ENCODE results near the gene SC5D.

SC5D gene

DNA sequence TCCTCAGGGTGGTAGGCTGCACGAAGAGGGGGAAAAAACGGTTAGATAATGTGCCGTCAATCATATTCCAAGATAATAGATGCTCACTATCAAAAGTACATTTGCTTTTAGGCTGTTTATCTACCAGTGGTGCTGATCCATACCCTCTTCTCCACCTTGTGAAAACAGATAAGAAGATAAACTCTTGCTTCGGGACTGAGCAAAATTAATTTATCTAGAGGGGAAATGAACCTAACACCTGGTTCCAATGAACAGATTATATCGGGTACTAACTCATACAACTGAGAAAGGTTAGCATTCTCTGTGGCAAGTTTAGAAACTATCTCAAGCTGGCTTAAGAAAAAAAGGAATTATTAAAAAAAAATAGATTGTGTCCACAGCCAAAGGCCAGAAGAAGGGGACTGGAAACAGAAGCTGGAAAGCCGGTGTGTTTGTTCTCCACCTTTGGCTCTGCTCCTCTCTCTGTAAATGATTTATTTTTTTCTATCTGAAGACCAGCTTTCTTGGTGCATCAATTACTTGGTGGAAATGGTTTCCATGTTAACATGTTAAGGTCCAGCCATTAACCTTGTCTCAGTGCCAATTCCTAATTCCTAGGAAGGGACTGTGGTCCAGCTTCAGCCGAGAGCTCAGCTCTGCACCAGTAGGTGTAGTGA is 55.8 kb downstream of the SC5D start:
- TF ChIP-seq, protein P1, sequence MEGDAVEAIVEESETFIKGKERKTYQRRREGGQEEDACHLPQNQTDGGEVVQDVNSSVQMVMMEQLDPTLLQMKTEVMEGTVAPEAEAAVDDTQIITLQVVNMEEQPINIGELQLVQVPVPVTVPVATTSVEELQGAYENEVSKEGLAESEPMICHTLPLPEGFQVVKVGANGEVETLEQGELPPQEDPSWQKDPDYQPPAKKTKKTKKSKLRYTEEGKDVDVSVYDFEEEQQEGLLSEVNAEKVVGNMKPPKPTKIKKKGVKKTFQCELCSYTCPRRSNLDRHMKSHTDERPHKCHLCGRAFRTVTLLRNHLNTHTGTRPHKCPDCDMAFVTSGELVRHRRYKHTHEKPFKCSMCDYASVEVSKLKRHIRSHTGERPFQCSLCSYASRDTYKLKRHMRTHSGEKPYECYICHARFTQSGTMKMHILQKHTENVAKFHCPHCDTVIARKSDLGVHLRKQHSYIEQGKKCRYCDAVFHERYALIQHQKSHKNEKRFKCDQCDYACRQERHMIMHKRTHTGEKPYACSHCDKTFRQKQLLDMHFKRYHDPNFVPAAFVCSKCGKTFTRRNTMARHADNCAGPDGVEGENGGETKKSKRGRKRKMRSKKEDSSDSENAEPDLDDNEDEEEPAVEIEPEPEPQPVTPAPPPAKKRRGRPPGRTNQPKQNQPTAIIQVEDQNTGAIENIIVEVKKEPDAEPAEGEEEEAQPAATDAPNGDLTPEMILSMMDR (IDR thresholded peaks at IDR 0.05; ENCODE audit: control insufficient read depth, insufficient read depth, low read depth, low read length, missing control alignments) = no peak
- no peak for DNase-seq (ENCODE audit: low read depth)
- no peak overlapping the region for H3K4me3 ChIP-seq (ENCODE audit: control insufficient read depth, low read depth, low read length)

DNA sequence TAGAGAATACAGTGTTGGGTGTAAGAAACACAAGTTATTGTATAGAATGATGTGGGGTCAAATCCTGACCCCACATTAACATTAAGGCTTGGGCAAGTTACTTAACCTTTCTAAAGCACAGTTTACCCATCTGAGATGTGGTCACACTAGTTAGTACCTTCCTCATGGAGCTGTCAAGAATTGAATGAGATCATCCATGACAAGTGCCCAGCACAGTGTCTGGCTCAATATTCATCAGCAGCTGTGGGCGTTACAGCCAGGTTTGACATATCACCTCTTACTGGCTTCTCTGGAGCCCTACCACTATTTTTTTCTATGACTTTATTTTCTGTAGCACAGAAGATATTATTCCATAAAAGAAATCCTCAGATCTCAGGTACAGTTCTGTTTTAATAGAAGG is 57.2 kb downstream of the SC5D start:
- no peak overlapping the region for H3K4me3 ChIP-seq (ENCODE audit: control insufficient read depth, low read depth, low read length)
- no peak for DNase-seq (ENCODE audit: low read depth)
- TF ChIP-seq, protein P1 (IDR thresholded peaks at IDR 0.05; ENCODE audit: control insufficient read depth, insufficient read depth, low read depth, low read length, missing control alignments) = no peak

DNA sequence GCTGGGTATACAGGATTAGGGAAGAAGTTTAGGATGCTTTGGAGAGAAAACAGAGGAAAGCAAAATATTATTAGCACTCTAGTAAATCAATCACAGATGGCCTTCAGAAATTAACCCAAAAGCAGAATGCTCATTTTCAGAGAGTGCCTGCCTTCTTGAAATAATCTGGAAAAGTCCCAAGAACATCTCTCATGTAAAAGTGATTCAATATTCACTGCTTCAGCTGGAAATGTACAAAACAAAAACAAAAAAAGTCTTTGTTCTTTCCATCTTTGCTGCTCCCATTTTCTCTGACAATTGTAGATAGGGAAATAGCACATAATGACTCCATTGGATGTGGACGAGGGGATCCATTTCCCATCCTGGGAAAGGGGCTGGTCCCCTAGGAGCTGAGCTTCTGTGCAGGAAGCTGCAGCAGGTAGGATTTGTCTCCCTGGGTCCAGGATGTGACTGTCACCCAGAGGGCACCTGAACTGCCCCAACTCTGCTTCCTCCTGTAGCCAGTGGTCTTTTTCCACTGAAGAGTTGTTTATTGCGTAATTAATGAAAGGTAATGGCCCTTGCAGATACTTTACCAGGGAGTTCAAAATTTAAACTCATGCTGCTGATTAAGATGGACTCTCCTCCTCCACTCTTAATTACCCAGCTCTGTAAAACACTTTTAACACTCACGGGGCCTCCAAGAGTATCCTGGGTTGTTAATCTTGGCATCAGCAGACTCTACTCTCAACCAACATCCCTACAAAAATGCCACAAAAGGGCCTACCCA is 57.9 kb downstream of the SC5D start:
- TF ChIP-seq, protein P1 (IDR thresholded peaks at IDR 0.05; ENCODE audit: control insufficient read depth, insufficient read depth, low read depth, low read length, missing control alignments) = no peak
- DNase-seq (ENCODE audit: low read depth) = no peak
- no peak overlapping the region for H3K4me3 ChIP-seq (ENCODE audit: control insufficient read depth, low read depth, low read length)

DNA sequence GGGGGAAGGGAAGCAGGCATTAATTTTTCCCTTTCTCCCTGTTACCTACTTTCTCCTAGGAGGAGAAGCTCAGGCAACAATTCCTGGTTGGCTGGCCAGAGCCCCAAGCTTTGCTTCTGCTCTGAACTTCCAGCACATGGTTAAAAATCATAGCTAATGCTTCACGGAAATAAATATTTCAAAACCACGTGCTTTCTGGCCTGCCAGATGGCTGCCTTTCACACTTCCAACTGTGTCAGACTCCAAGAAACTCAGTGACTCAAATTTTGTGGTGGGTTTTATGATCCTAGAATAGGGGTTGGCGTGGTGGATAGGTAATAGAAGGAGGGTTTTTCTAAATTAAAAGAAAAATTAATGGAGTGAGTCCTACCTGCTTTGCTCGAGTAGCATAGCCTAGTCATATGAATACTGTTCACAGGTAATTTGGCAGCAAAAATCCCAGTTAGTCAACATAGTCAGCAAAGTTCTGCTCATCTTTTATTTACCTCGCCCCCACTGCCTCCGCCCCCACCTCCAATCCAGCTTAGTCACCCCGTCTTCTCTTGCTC is 58.6 kb downstream of the SC5D start:
- no peak for DNase-seq (ENCODE audit: low read depth)
- TF ChIP-seq, protein P1 (IDR thresholded peaks at IDR 0.05; ENCODE audit: control insufficient read depth, insufficient read depth, low read depth, low read length, missing control alignments) = no peak
- H3K4me3 ChIP-seq (ENCODE audit: control insufficient read depth, low read depth, low read length) = no peak overlapping the region

DNA sequence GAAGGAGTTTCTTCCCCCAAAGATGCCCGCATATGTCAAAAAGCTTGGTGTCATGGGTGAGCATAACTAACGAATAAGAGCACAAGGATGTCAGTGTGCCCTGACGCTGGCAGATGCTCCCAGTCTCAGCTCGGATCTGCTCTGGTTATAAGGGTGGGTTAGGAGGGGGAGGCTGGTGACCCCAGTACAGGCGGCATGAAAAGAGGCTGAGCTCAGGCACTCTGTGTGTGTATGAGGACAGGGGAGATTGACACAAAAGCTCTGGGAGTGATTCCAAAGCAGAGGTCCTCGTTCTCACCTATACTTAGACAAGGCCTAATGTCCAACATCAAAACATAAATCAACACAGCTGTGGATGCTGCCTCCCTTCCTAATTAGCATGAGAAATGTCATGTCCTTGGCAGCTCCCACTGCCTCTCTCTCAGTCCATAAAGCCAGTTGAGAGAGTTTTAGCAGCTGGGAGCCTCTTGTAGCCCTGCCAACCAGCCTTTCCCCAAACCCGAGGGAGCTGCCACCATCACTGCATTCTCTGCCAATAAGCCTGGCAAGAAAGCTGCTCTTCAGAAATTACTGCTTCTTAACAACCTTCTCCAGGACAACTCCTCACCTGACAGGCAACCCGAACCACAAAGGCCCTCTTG is 59.8 kb downstream of the SC5D start:
- H3K4me3 ChIP-seq (ENCODE audit: control insufficient read depth, low read depth, low read length) = no peak overlapping the region
- DNase-seq (ENCODE audit: low read depth) = no peak
- TF ChIP-seq, protein P1 (IDR thresholded peaks at IDR 0.05; ENCODE audit: control insufficient read depth, insufficient read depth, low read depth, low read length, missing control alignments) = no peak

DNA sequence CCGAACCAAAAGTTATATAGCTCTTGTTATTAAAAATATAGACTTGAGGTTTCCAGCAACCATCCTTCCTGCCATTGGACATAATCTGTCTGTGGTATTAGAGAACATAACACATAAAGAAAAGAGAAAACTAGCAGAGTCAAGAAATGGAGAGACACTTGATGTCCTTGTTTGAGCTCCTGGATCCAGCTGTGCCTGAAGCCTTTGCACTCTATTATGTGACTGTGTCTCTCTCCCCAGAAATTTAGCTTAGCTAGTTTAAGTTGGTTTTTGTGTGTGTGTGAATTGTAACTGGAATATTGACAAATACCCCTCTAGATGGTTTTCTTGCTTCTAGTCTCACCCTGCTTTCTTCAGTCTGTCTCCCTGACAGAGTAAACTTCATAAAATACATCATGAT is 61.6 kb downstream of the SC5D start:
- DNase-seq (ENCODE audit: low read depth) = no peak
- no peak overlapping the region for H3K4me3 ChIP-seq (ENCODE audit: control insufficient read depth, low read depth, low read length)
- TF ChIP-seq, protein P1 (IDR thresholded peaks at IDR 0.05; ENCODE audit: control insufficient read depth, insufficient read depth, low read depth, low read length, missing control alignments) = no peak
